GM13977 (cell line): ENCODE measurements around the gene CFAP46.

Experiments used
- DNase-seq: peaks from one replicate; pipeline ENCODE4 v3.0.0; 2012; ENCODE audit warnings: low spot score
- CTCF ChIP-seq: IDR thresholded peaks from 2 replicates; pipeline ENCODE4 v1.5.1; 2012; ENCODE audit warnings: mild to moderate bottlenecking, control low read depth; ENCODE audit not compliant: insufficient read depth; ENCODE audit errors: extremely low read depth, missing control alignments
- in situ Hi-C: fragments of 300-500 bp; cut with MboI; formaldehyde crosslinking; loops from one replicate; pipeline ENCODE4 v1.12.0; 2022; ENCODE audit warnings: low sequenced_read_pairs, low pct_unique_long_range_greater_than_20kb, mixed read lengths, inconsistent platforms; ENCODE audit not compliant: unreplicated experiment

CFAP46 gene

GRCh38 chr10:132876131-132876860 is 66.1 kb downstream of the CFAP46 start:
- DNase-seq: no peak
- TF ChIP-seq CTCF: no peak
- in situ Hi-C loops: no loop called here

GRCh38 chr10:132875435-132875834 is 66.9 kb downstream of the CFAP46 start:
- TF ChIP-seq CTCF: no peak
- DNase-seq: no peak
- in situ Hi-C loops: no loop called here

- no peak for TF ChIP-seq CTCF
- in situ Hi-C loops: no loop called here
- no peak for DNase-seq
These were observed 69.0 kb downstream of the CFAP46 start for GRCh38 chr10:132873395-132873794.

GRCh38 chr10:132872658-132873057 is 69.7 kb downstream of the CFAP46 start:
- TF ChIP-seq CTCF: no peak
- no peak for DNase-seq
- in situ Hi-C loops: no loop called here

GRCh38 chr10:132870426-132870825 is 71.9 kb downstream of the CFAP46 start:
- no peak for TF ChIP-seq CTCF
- in situ Hi-C loops: no loop called here
- DNase-seq: no peak

GRCh38 chr10:132869621-132870020 is 72.7 kb downstream of the CFAP46 start:
- DNase-seq: no peak
- no peak for TF ChIP-seq CTCF
- in situ Hi-C loops: no loop called here
